CD4-positive, alpha-beta T cell treated with Interleukin-1 beta for 1 hour (primary cell): ENCODE results near the gene ZFP36L2.

Experiments
- DNase-seq, 2 donors: peaks; one replicate each; pipeline ENCODE4 v3.0.0-alpha.2; 2020 to 2022

Gene ZFP36L2

GRCh38 chr2:43246641-43247040 is 20.2 kb upstream of the ZFP36L2 start:
- no peak for DNase-seq

- DNase-seq, result no peak
These were observed 15.2 kb upstream of the ZFP36L2 start for GRCh38 chr2:43241558-43241957.

DNA sequence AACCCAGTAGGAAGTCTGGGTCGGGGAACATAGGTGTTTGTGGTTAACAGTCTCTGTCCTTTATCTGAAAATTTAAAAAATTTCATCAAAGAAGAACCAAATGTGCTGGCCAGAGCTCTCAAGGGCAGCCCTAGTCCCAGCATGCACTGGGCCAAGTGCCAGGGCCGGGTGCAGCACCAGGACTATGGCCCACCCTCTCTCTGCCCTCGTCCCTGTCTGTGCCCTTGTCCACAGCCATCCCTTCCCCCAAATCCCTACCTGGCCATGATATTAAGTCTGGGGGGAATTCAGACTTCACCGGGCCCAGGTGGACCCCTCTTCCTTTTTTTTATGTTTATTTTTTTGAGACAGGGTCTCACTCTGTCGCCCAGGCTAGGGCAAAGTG is 14.4 kb upstream of the ZFP36L2 start:
- DNase-seq, result no peak

DNA sequence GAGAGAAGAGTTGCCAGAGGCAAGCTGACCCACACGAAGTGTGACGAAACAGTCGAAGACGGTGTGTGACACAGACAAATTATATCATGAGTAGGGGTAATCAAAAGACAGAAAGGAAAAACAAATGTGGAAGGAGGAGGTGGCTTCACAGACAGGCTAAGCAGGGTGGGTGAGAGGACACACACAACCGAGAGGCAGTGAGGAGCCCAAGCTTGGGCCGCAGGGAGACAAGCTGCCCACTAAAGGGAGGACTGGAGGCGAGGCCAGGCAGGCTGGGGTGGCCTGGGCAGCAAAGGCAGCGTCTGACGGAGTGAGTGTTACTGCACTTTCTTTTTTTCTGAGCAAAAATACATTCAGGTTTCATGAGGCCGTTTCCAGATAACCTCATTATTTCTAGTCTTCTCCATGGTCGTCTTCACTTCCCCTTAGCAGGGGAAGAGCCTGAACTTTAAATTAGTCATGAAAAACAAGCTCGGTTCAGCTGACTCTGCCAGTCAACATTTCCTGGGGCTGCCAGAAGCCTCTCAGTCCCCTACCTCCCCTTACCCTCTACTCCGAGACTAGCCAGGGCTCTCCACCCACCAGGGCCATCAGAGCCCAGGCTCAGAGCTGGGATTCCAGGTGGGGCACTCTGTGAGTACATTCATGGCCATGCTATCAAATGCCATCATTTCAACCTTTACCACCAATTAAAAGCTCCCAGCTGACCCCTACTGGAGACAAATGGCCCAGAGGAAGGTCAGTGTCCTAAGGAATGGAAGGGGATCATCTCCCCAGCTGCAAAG is 13.8 kb upstream of the ZFP36L2 start:
- no peak for DNase-seq

DNA sequence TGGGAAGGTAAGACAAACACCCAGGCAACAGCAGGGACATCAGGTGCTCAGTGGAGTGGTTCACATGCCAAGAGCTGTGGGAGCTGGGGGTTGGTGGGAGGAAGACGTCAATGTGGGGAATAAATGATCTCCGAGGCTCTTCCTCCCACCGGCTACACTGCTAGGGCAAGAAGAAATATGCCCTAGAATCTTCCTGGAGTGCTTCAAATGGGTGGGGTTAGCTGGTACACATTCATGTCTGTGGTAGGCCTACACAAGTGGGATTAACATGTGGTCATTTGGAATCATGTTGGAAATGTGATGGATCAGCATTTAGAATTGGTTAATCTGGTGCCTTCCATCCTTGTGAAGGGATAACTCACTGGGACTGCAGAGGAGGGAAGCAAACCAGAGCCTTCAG is 12.4 kb upstream of the ZFP36L2 start:
- DNase-seq, result no peak

DNA sequence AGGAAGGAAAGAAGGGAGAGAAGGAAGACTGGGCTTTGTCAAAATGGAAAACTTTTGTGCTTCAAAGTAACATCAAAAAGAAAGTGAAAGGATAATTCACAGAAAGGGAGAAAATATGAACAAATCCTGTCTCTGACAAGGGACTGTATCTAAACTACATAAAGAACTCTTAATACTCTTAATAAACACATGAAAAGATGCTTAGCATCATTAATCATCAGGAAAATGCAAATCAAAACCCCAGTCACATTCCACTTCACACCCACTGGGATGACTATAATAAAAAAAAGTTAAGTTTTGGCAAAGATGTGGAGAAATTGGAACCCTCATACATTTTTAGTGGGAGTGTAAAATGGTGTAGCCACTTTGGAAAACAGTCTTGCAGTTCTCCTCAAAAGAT is 11.8 kb upstream of the ZFP36L2 start:
- DNase-seq, result no peak

- peak in 1 of 2 donors; percentile 22 for DNase-seq
These were observed 7.1 kb upstream of the ZFP36L2 start for GRCh38 chr2:43233218-43234212.

DNA sequence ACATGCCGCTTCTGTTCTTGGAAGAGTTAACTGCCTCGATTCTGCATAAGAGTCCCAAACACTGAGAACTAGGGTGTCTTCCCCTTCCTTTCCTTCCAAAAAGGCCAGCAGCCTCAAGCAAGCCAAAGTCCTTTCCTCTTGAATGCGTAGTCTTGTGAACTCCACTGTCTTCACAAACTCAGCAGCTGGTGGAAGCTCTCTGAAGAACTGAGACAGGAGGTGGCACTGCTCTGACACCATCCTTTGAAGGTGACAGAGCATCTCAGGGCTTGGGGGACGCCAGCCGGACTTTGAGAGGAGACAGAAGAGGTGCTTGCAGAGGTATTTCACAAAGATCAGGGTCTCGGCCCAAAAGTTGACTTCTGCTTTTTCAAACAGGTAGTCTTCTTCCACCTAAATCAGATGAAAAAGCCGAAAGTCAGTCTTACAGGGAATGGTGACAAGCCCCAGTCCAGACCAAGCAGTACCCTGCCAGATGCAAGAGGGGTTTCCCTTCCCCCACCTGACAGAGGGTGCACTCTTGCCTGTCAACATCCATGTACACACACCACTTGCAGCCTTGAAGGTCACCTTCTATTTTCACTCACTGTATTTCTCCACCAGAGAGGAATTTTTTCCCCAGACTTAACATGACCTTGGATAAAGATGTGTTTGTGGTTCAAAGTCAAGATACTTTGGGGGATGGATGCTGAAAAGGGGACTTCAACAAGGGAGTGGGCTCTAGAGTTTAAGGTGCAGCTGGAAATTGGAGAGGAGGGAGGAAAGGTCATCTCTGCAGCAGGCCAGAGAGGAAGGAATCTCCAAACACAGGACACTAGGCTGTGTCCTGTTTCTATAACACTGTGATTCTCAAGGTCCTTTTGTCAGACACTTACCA is 4.8 kb upstream of the ZFP36L2 start:
- no peak for DNase-seq

GRCh38 chr2:43230351-43230885 is 4.0 kb upstream of the ZFP36L2 start:
- no peak for DNase-seq

- DNase-seq, result peak in 1 of 2 donors; percentile 46
These were observed 2.6 kb upstream of the ZFP36L2 start for GRCh38 chr2:43228756-43229659.

GRCh38 chr2:43228321-43228751 is 1.9 kb upstream of the ZFP36L2 start:
- DNase-seq, result peak in 1 of 2 donors; percentile 31

DNA sequence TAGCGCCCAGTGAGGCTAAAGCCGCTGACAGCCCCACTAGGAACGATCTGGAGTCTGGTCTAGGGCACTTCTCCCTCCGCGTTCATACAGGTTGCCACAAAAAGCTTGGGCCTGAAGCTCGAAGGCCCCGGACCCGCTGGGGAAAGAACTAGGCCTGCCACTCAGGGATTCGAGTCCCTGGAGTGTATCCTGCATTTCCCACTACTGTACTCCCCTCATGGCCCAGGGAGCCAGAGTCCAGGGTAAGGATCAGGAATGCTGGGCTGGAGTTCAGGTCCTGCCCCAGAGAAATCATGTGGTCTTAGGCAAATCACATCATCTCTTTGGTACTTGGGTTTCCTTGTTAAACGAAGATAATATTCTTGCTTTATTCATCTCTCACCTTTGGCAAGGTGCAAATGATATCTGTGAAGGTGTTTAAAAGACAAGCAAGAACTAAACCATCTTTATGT is 1.4 kb upstream of the ZFP36L2 start:
- DNase-seq, result peak in 1 of 2 donors; percentile 21

- peak; percentile 57 to 68 for DNase-seq
These were observed 786 bp upstream of the ZFP36L2 start for GRCh38 chr2:43226955-43227829.

DNA sequence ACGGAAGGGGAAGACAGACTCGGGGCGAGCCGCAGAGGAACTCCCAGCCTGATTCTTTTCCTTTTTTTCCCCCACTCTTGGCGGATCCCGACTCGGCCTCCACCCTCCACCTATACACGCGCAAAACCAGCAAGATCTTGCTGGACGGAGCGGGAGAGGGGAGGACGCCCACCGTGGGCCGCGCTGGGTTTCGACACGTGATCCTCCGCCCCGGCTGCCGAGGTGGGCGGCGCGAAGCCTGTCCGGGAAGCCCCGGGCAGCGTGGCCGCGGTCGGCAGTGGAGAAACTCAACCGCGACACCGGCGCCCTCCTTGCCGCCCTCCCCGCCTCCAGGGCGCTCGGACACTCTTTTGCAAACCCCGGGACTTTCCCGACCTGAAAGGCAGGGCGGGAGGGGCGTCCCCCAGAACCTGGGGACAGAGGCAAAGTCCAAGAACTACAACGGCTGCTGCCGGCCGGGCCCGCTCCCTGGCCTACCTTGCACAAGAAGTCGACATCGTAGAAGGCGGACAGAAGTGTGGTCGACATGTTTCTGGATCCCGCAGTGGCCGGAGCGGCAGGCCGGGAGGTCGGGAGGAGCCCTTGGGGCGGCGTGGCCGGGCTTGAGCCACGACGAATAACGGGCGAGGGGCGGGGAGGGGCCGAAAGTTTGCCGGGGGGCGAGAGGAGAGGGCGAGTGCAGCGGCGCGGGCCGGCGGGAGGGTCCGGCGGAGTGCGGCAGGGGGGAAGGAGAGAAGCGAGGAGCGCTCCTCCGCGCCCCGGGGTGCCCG is 433 bp downstream of the ZFP36L2 start:
- peak; percentile 82 to 84 for DNase-seq

DNA sequence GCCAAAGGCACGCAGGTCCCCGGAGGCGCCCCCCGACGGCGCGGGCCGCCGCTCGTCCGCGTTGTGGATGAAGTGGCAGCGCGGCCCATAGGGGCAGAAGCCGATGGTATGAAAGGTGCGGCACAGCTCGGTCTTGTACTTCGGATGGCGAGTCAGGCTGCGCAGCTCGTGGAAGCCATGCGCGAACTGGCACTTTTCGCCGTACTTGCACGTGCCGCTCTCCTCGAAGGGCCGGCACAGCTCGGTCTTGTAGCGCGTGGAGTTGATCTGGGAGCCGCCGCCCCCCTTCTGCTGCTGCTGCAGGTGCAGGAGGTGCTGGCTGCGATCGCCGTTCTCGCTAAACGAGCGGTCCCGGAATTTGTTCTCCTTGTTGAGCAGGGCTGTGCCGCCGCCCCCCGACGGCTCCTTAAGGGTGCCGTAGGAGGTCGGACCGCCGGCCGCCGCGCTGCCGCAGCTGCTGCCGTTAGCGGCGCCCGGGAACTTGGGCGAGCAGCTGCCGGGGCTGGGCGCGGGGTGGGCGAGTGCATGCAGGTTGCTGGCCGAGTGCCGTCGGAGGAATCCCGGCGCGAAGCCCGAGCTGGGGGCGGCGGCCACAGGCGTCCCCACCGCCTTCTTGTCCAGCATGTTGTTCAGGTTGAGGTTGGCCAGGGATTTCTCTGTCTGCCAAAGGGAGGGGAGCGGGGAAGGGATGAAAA is 1.2 kb downstream of the ZFP36L2 start:
- DNase-seq, result peak; percentile 68 to 79

DNA sequence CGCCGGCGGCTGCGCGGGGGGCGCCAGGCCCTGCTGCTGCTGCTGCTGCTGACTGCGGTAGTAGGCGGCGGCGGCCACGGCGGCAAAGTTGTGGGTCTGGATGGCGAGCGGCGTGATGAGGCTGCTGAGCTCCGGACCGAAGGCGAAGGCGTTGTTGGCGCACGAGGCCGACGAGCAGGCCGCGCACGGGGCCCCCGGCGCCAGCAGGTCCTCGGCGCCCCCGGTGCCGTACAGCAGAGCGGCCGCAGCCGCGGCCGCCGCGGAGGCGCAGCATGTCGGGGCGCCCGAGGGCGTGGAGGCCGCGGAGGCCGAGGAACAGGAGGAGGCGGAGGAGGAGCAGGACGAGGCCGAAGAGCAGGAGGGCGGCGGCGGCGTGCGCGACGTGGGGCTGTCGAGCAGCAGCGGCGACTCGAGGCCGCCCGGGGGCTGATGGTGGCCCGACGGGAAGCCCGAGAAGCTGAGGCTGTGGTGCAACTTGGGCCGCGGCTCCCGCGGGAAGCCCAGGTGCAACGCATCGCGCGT is 1.8 kb downstream of the ZFP36L2 start:
- peak; percentile 49 to 50 for DNase-seq

DNA sequence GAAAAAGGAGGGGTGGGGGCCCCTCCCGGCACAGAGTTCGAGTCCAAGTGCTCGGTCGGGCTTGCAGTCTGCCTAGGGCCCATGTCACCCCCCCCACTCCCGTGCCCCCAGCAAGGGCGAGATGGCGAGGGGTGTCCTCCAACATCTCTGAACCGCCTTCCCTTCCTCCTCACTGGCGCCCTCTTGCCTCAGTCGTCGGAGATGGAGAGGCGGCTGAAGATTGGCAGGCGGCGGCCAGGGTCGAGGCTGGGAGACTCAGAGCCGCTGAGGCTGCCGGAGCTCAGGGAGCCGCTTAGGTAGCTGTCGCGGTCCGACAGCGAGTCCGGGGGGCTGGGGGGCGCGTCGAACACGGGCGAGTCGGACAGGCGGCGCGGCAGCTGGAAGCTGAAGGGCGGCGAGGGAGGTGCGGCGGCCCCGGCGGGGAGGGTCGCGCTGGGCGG is 2.3 kb downstream of the ZFP36L2 start:
- DNase-seq, result peak; percentile 73 to 80

- peak in 1 of 2 donors; percentile 17 for DNase-seq
These were observed 2.8 kb downstream of the ZFP36L2 start for GRCh38 chr2:43223521-43224001.
